ENCODE measurements around the gene CHRNB1.

CHRNB1 gene

DNA sequence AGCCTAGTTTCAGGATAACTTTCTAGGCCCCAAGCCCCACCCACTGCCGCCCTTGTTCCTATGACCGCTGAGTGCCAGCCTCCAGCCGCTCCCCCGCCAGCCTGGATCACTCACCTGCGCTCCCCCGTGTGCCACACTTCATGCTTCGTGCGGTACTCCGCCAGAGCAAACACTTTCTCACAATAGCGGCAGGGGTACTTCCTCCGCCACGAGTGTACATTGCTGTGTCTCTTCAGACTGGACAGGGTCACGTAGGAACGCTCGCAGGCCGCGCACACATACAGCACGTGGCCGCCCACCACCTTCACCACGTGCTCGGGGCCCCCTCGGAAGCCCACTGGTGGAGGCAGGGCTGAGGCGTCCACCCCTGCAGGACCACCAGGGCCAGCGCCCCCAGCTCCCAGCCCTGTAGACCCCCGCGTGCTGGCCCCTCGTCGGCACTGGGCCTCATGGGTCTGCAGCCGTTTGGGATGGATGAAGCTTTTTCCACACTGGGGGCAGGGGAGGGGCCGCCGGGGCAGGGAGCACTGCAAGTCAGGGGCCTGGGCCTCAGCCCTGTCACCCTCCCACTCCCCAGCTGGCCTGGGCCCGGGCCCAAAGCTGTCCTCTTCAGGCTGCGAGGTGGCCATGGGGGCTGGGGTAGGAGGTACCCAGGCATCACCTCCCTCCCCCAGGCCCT, 20.9 kb downstream of the CHRNB1 start:
- Mint-ChIP-seq H3K27ac (peak overlapping the region in 1 of 3 experiments; percentile 83), H3K4me1 (peaks cover 13% of the 10 kb centered on the region)
- no peak for TF ChIP-seq CTCF (IDR thresholded peaks at IDR 0.05; ENCODE audit: unreplicated experiment in 3 of 3)

DNA sequence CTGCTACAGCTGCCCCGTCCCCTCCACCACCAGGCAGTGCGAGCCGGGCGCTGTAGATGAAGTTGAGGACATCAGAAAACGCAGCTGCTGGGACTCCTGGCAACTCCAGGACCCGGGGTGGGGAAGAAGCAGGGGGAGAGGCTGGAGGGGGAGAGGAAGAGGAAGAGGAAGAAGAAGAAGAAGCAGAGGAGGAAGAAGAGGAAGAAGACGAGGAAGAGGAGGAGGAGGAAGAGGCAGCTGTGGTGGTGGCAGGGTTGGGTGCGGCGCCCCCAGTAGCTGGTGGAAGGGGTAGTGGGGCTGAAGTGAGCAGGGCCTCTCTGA, 21.4 kb downstream of the CHRNB1 start:
- H3K9me3 Mint-ChIP-seq: no peaks in the 10 kb centered on the region
- peaks cover 11% of the 10 kb centered on the region for H3K4me1 Mint-ChIP-seq
- peaks cover 23% of the 10 kb centered on the region for H3K36me3 Mint-ChIP-seq (ENCODE audit: low read depth)
- no peak overlapping the region for H3K4me3 Mint-ChIP-seq
- H3K27ac Mint-ChIP-seq: no peak overlapping the region
- no peak for TF ChIP-seq CTCF (IDR thresholded peaks at IDR 0.05; ENCODE audit: unreplicated experiment in 3 of 3)
- H3K27me3 Mint-ChIP-seq (ENCODE audit: low read depth): peaks cover 2% of the 10 kb centered on the region

More for the DNA sequence above, 20.9 kb downstream of the CHRNB1 start:
- Mint-ChIP-seq H3K27me3 (ENCODE audit: low read depth) (peaks cover 5% of the 10 kb centered on the region), H3K36me3 (ENCODE audit: low read depth) (peaks cover 26% of the 10 kb centered on the region), H3K9me3 (no peaks in the 10 kb centered on the region), H3K4me3 (no peak overlapping the region)

- Mint-ChIP-seq H3K27me3 (ENCODE audit: low read depth) (no peaks in the 10 kb centered on the region), H3K27ac (peak overlapping the region in 2 of 3 experiments; percentile 33 to 35), H3K4me1 (peaks cover 9% of the 10 kb centered on the region), H3K9me3 (no peaks in the 10 kb centered on the region), H3K4me3 (no peak overlapping the region), H3K36me3 (ENCODE audit: low read depth) (peaks cover 20% of the 10 kb centered on the region)
- no peak for TF ChIP-seq CTCF (IDR thresholded peaks at IDR 0.05; ENCODE audit: unreplicated experiment in 3 of 3)
Measured at GRCh38 chr17:7466639-7467341, 21.9 kb downstream of the CHRNB1 start.

- no peak for TF ChIP-seq CTCF (IDR thresholded peaks at IDR 0.05; ENCODE audit: unreplicated experiment in 3 of 3)
- no peaks in the 10 kb centered on the region for H3K9me3 Mint-ChIP-seq
- H3K4me1 Mint-ChIP-seq: peaks cover 9% of the 10 kb centered on the region
- H3K4me3 Mint-ChIP-seq: no peak overlapping the region
- H3K36me3 Mint-ChIP-seq (ENCODE audit: low read depth): peaks cover 20% of the 10 kb centered on the region
- peak overlapping the region in 2 of 3 experiments; percentile 33 to 35 for H3K27ac Mint-ChIP-seq
- no peaks in the 10 kb centered on the region for H3K27me3 Mint-ChIP-seq (ENCODE audit: low read depth)
Measured at GRCh38 chr17:7467498-7467897, 22.6 kb downstream of the CHRNB1 start.

DNA sequence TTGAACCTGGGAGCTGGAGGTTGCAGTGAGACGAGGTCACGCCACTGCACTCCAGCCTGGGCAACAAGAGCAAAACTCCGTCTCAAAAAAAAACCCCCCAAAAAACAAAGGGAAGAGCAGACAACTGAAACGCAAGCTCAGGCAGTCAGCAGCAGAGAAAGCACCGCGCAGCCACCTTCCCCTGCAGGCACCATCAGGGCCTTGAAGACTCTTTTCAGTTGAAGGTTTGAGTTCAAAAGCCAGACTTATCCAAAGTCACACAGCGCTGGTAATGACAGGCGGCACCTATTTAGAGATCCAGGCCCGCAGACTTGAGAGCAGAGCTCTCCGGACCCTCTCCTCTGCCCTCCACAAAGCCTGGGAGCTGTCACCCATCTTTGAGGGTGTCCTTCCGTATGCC, 23.4 kb downstream of the CHRNB1 start:
- no peak for TF ChIP-seq CTCF (IDR thresholded peaks at IDR 0.05; ENCODE audit: unreplicated experiment in 3 of 3)
- H3K4me1 Mint-ChIP-seq: peaks cover 9% of the 10 kb centered on the region
- H3K27me3 Mint-ChIP-seq (ENCODE audit: low read depth): no peaks in the 10 kb centered on the region
- H3K9me3 Mint-ChIP-seq: no peaks in the 10 kb centered on the region
- peaks cover 20% of the 10 kb centered on the region for H3K36me3 Mint-ChIP-seq (ENCODE audit: low read depth)
- no peak overlapping the region for H3K4me3 Mint-ChIP-seq
- H3K27ac Mint-ChIP-seq: peak overlapping the region in 2 of 3 experiments; percentile 27 to 48

All from nephron (organoid).